Retinal pigment epithelial cell (primary cell): Measurements from ENCODE around the gene EMID1.

Source experiments
- DNase-seq: peaks from one replicate; pipeline ENCODE4 v3.0.0-alpha.2; 2010; ENCODE audit warnings: low read depth
- H3K4me3 ChIP-seq: 2 replicates; pipeline ENCODE4 v1.5.1; 2011; ENCODE audit warnings: mild to moderate bottlenecking, low read length, control low read depth, moderate library complexity
- TF ChIP-seq, protein P1 (sequence below): conservative IDR thresholded peaks from 2 replicates; pipeline ENCODE4 v1.5.1; 2011; ENCODE audit warnings: low read depth, low read length, control low read depth, inconsistent platforms

The EMID1 gene

DNA sequence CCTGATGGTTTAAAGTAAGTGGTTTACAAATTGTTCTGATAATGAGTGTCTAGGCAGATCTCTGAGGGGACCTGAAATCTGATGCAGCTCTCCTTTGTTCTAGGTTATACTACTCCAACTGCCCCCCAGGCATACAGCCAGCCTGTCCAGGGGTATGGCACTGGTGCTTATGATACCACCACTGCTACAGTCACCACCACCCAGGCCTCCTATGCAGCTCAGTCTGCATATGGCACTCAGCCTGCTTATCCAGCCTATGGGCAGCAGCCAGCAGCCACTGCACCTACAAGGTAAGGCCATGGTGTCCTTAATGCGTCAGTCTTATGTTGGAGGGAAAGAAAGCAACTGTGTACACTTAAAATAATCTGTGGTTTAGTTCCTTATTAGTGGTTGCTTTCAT is 72.2 kb downstream of the EMID1 start:
- TF ChIP-seq, protein P1, sequence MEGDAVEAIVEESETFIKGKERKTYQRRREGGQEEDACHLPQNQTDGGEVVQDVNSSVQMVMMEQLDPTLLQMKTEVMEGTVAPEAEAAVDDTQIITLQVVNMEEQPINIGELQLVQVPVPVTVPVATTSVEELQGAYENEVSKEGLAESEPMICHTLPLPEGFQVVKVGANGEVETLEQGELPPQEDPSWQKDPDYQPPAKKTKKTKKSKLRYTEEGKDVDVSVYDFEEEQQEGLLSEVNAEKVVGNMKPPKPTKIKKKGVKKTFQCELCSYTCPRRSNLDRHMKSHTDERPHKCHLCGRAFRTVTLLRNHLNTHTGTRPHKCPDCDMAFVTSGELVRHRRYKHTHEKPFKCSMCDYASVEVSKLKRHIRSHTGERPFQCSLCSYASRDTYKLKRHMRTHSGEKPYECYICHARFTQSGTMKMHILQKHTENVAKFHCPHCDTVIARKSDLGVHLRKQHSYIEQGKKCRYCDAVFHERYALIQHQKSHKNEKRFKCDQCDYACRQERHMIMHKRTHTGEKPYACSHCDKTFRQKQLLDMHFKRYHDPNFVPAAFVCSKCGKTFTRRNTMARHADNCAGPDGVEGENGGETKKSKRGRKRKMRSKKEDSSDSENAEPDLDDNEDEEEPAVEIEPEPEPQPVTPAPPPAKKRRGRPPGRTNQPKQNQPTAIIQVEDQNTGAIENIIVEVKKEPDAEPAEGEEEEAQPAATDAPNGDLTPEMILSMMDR = no peak
- DNase-seq = no peak
- H3K4me3 ChIP-seq = no peak overlapping the region

- H3K4me3 ChIP-seq = no peak overlapping the region
- TF ChIP-seq, protein P1 = no peak
These were observed 78.5 kb downstream of the EMID1 start for GRCh38 chr22:29284196-29284595.

DNA sequence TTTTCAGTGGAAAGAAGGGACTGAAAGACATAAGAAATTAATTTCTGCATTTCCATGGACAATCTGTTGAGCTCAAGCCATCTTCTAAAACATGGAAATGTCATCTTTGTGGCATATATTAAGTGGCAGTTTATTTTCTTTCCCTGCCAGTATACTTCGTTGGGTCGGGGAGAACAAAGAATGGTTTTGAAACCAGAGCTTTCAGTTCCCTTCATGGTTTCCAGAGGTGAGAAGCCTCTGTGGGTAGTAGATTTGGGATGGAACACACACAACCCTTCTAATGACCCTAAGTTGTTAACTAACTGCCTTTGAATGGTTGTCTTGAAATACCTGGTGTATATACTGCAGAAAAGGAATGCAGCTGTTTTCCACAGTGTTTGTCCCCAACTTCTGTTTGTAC is 83.1 kb downstream of the EMID1 start:
- H3K4me3 ChIP-seq = no peak overlapping the region
- DNase-seq = no peak
- TF ChIP-seq, protein P1 = no peak

More at GRCh38 chr22:29284196-29284595, 78.5 kb downstream of the EMID1 start:
- no peak for DNase-seq

- no peak for DNase-seq
- TF ChIP-seq, protein P1 = no peak
- no peak overlapping the region for H3K4me3 ChIP-seq
These were observed 84.4 kb downstream of the EMID1 start for GRCh38 chr22:29290061-29290460.

GRCh38 chr22:29291215-29291614 is 85.5 kb downstream of the EMID1 start:
- H3K4me3 ChIP-seq = no peak overlapping the region
- TF ChIP-seq, protein P1 = no peak
- DNase-seq = no peak

- TF ChIP-seq, protein P1 = no peak
- no peak for DNase-seq
- H3K4me3 ChIP-seq = no peak overlapping the region
These were observed 86.7 kb downstream of the EMID1 start for GRCh38 chr22:29292379-29292778.

DNA sequence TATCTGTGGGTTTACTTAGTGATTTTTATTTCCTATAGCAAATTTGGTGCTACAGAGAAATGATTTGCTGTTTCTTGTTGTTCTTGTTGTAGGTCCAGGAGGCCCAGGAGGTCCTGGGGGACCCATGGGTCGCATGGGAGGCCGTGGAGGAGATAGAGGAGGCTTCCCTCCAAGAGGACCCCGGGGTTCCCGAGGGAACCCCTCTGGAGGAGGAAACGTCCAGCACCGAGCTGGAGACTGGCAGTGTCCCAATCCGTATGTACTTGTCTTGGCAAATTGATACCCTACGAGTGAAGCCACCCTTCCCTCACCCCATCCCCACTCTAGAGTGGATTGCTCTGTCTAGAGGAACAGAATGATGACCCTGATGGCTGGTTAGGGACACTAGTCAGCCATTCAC is 92.9 kb downstream of the EMID1 start:
- DNase-seq = no peak
- TF ChIP-seq, protein P1 = no peak

More for the DNA sequence above, 92.9 kb downstream of the EMID1 start:
- H3K4me3 ChIP-seq = no peak overlapping the region
